Measurements from ENCODE around the gene FLG2. TPM values are rescaled to one million over a fixed set of nuclear protein-coding genes. Genes with fewer than 3 reads are reported as not detected.

The FLG2 gene
- total and polyA plus RNA-seq, 2 of the 4 experiments (the other 2 are of a cell fraction), result 0.02 TPM; not detected in 1

GRCh38 chr1:152309955-152310354 is 49.9 kb downstream of the FLG2 start:
- no peak overlapping the region for H3K14ac ChIP-seq (replicated peaks; ENCODE audit: low read depth, low read length)
- peaks cover 22% of the 10 kb centered on the region for H3K9me3 ChIP-seq (ENCODE audit: control insufficient read depth, insufficient read depth, low read length)

More at GRCh38 chr1:152309955-152310354, 49.9 kb downstream of the FLG2 start:
- TF ChIP-seq MAZ (IDR thresholded peaks at IDR 0.05; ENCODE audit: borderline replicate concordance, low read depth, low read length) (no peak), RCOR1 (IDR thresholded peaks at IDR 0.05; ENCODE audit: insufficient replicate concordance, low read length) (no peak), CEBPB (IDR thresholded peaks at IDR 0.05; ENCODE audit: low read depth, low read length) (no peak), RFX5 (IDR thresholded peaks at IDR 0.05; ENCODE audit: low read depth, low read length) (no peak), CHD1 (IDR thresholded peaks at IDR 0.05; ENCODE audit: low read depth, low read length) (no peak), NFE2L2 (IDR thresholded peaks at IDR 0.05; ENCODE audit: low read depth, low read length) (no peak), CTCF (conservative IDR thresholded peaks at IDR 0.05; ENCODE audit: low read depth, low read length) (no peak), BHLHE40 (IDR thresholded peaks at IDR 0.05; ENCODE audit: low read depth, low read length) (no peak), FOS (IDR thresholded peaks at IDR 0.05; ENCODE audit: low read depth, low read length) (no peak), MXI1 (IDR thresholded peaks at IDR 0.05; ENCODE audit: borderline replicate concordance, low read depth, low read length) (no peak), POLR2A (IDR thresholded peaks at IDR 0.05; ENCODE audit: low read depth, low read length) (no peak), RAD21 (IDR thresholded peaks at IDR 0.05; ENCODE audit: low read length) (no peak), SMC3 (IDR thresholded peaks at IDR 0.05; ENCODE audit: low read depth, low read length) (no peak), MAFK (IDR thresholded peaks at IDR 0.05; ENCODE audit: low read depth, low read length) (no peak)
- TF ChIP-seq, protein P1, sequence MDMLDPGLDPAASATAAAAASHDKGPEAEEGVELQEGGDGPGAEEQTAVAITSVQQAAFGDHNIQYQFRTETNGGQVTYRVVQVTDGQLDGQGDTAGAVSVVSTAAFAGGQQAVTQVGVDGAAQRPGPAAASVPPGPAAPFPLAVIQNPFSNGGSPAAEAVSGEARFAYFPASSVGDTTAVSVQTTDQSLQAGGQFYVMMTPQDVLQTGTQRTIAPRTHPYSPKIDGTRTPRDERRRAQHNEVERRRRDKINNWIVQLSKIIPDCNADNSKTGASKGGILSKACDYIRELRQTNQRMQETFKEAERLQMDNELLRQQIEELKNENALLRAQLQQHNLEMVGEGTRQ (IDR thresholded peaks at IDR 0.05; ENCODE audit: low read depth, low read length), result no peak
- TF ChIP-seq, protein P2, sequence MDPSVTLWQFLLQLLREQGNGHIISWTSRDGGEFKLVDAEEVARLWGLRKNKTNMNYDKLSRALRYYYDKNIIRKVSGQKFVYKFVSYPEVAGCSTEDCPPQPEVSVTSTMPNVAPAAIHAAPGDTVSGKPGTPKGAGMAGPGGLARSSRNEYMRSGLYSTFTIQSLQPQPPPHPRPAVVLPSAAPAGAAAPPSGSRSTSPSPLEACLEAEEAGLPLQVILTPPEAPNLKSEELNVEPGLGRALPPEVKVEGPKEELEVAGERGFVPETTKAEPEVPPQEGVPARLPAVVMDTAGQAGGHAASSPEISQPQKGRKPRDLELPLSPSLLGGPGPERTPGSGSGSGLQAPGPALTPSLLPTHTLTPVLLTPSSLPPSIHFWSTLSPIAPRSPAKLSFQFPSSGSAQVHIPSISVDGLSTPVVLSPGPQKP (IDR thresholded peaks at IDR 0.05; ENCODE audit: borderline replicate concordance, low read depth, low read length), result no peak
- Histone ChIP-seq H3K4me3 (ENCODE audit: insufficient read depth, low read depth, low read length) (no peak overlapping the region), H3K27ac (ENCODE audit: insufficient read depth, low read length) (no peak overlapping the region), H4K91ac (ENCODE audit: insufficient read depth, low read depth, low read length) (no peak overlapping the region), H3K27me3 (ENCODE audit: control insufficient read depth, insufficient read depth, low read length) (no peaks in the 10 kb centered on the region), H2AK9ac (replicated peaks; ENCODE audit: low read depth, low read length, poor library complexity) (no peak overlapping the region), H3K4me1 (ENCODE audit: control insufficient read depth, insufficient read depth, low read length) (no peaks in the 10 kb centered on the region), H4K5ac (ENCODE audit: low read depth, low read length) (no peak overlapping the region), H2BK120ac (ENCODE audit: low read depth, low read length) (no peak overlapping the region), H2BK15ac (ENCODE audit: low read depth, low read length) (no peak overlapping the region), H3K18ac (ENCODE audit: low read depth, low read length) (no peak overlapping the region), H3K56ac (ENCODE audit: extremely low read depth, insufficient read depth, low read length) (no peak overlapping the region), H3K23ac (ENCODE audit: low read depth, low read length) (no peak overlapping the region), H2AFZ (replicated peaks; ENCODE audit: low read length, poor library complexity) (no peak overlapping the region), H4K8ac (ENCODE audit: low read depth in 2 of 2, low read length in 2 of 2) (no peak overlapping the region), H2AK5ac (ENCODE audit: low read depth, low read length) (no peak overlapping the region), H4K20me1 (ENCODE audit: insufficient read depth, low read length) (no peaks in the 10 kb centered on the region), H3K4ac (ENCODE audit: low read depth, low read length) (no peak overlapping the region), H3K9me1 (ENCODE audit: insufficient read depth, low read length) (no peaks in the 10 kb centered on the region), H3K36me3 (ENCODE audit: control insufficient read depth, insufficient read depth, low read length) (no peaks in the 10 kb centered on the region), H2BK5ac (ENCODE audit: low read depth, low read length, poor library complexity, severe bottlenecking) (no peak overlapping the region), H3K79me1 (ENCODE audit: low read depth in 1 of 2, low read length in 2 of 2) (no peaks in the 10 kb centered on the region), H3K9ac (ENCODE audit: low read depth, low read length) (no peak overlapping the region), H2BK20ac (ENCODE audit: low read depth, low read length) (no peak overlapping the region), H3K4me2 (ENCODE audit: low read depth, low read length) (no peak overlapping the region)
- in situ Hi-C loops (cut with MboI; ENCODE audit: low sequenced_read_pairs) (no loop called here), intact Hi-C loops (cut with micrococcal nuclease) (no loop called here), dilution Hi-C loops (cut with HindIII; ENCODE audit: low sequenced_read_pairs, unreplicated experiment) (no loop called here)
- WGBS, 2 experiments (ENCODE audit: extremely low coverage in 2 of 2, insufficient read length in 1 of 2), result 69% methylated on average over 6 of the region's 9 CpGs; no CpG with 5 or more reads in 1 of the 2 experiments
- CTCF ChIA-PET, result no interaction called here
- POLR2A ChIA-PET (ENCODE audit: unreplicated experiment), result no interaction called here
- DNase-seq, result no peak
- BruUV-seq (replicated peaks), result no TSS peak
- no peak for ATAC-seq (ENCODE audit: low read depth)
